ENCODE data around the gene SPATA33.
"Not testable (repeated sequence)": the region's sequence is repeated elsewhere in the genome, so short reads cannot be mapped to it uniquely, and the experiment has no call there.

The SPATA33 gene

GRCh38 chr16:89629827-89630610, 27.6 kb upstream of the SPATA33 start:
- no peak for DNase-seq (ENCODE audit: low read depth in 2 of 2)

- DNase-seq (ENCODE audit: low read depth in 2 of 2): no peak
These were observed 24.5 kb upstream of the SPATA33 start for GRCh38 chr16:89633064-89633631.

GRCh38 chr16:89634463-89635385, 22.9 kb upstream of the SPATA33 start:
- DNase-seq (ENCODE audit: low read depth in 2 of 2): not testable (repeated sequence)

DNA sequence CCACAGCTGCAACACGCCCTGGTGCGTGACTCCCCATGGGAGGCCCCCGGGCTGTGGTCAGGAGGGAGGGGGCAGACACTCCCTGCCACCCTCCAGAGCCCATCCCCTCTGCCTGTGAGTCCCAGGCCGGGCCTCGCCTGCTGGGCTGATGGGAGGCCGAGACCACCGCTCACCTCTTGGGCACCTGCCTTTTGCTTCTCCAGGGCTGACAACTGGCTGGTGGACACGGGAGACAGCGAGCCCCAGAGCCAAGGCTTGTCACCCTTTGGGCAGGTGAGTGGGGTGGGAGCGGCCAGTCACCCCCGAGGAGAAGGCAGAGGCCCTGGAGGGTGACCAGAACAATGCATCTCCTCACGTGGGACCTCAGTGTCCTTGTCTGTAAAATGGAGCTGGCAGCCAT, 21.0 kb upstream of the SPATA33 start:
- DNase-seq (ENCODE audit: low read depth in 2 of 2): no peak

DNA sequence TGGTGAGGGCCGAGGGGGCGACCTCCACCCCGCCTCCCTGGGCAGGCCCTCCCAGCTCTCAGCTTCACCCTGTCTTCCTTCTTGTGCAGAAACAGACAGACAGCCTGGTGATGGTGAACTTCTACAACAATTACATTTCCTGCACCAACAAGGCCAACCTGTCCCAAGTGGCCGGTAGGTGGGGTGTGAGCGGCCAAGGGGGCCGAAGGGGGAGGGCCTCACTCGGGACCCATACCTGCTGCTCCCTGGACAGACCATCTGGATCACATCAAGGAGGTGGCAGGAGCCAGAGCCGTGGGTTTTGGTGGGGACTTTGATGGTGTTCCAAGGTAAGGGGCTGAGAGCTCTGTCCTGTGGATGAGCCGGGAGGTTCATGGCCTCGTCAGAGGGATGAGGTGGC, 20.3 kb upstream of the SPATA33 start:
- DNase-seq (ENCODE audit: low read depth in 2 of 2): no peak

GRCh38 chr16:89638455-89638854, 19.2 kb upstream of the SPATA33 start:
- no peak for DNase-seq (ENCODE audit: low read depth in 2 of 2)

- no peak for DNase-seq (ENCODE audit: low read depth in 2 of 2)
These were observed 18.3 kb upstream of the SPATA33 start for GRCh38 chr16:89639385-89639784.

DNA sequence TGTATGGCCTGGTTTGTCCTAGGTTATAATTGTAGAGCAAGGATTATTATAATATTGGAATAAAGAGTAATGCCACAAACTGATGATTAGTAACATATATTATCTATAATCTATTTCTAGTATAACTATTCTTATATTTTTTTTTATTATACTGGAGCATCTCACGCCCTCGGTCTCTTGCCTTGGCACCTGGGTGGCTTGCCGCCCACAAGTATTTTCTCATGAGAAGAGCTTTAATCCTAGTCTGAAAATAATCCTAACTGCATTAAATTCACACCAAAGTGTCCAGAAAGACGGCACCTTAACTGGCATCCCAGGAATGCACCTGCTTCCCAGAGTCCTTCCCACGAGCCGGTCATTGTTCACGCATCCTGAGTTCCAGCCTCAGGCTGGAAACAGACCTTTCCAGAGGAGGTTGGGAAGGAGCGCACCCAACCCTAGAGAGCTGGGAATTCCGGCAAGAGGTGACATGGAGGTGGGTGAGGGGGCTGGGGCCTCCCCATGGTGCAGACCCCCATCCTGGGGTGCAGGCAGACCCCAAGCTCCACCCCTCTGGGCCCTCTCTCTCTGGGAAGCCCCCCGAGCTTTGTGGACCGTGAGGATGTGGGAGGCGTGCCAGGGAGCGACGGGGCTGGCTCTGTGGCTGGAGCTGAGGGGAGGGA, 16.0 kb upstream of the SPATA33 start:
- no peak for DNase-seq (ENCODE audit: low read depth in 2 of 2)

GRCh38 chr16:89642574-89642973, 15.1 kb upstream of the SPATA33 start:
- DNase-seq (ENCODE audit: low read depth in 2 of 2): no peak

GRCh38 chr16:89643769-89644300, 13.8 kb upstream of the SPATA33 start:
- no peak for DNase-seq (ENCODE audit: low read depth in 2 of 2)

DNA sequence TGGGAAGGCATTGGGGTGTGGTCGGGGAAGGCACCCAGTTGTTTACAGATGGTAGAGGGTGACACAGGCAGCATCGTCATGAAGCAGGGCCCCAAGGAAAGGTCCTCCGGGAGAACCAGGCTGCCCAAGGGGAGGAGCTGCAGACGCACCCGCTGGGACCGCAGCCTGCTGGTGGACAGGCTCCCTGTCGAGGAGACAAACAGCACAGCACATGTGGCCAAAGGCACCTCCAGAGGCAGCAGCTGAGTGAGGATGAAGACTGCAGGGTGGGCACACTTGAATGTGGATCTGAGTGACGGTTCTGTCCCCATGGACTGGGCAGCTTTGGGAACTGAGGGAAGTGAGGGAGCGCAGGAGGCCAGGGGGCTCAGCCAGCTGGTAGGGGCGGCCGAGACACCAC, 12.5 kb upstream of the SPATA33 start:
- no peak for DNase-seq (ENCODE audit: low read depth in 2 of 2)

DNA sequence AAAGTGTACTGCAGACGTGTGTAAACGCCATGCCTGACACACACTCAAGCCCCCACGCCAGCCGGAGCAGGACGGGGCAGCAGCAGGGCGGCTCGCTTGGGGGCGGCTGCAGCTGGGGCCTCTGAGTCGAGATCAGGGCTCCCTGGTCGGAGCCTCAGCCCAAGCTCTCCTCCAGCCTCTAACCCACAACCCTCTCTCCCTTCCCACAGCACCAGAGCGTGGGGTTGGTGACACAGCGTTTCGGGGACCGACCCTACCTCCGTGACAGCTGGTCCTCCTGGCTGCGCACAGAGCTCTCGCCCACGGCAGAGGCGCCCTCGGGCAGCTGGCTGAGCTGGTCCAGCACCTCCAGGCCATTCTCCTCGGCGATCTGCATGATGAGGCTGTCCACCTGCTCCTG, 11.4 kb upstream of the SPATA33 start:
- DNase-seq (ENCODE audit: low read depth in 2 of 2): no peak

- no peak for DNase-seq (ENCODE audit: low read depth in 2 of 2)
These were observed 10.7 kb upstream of the SPATA33 start for GRCh38 chr16:89646906-89647305.

DNA sequence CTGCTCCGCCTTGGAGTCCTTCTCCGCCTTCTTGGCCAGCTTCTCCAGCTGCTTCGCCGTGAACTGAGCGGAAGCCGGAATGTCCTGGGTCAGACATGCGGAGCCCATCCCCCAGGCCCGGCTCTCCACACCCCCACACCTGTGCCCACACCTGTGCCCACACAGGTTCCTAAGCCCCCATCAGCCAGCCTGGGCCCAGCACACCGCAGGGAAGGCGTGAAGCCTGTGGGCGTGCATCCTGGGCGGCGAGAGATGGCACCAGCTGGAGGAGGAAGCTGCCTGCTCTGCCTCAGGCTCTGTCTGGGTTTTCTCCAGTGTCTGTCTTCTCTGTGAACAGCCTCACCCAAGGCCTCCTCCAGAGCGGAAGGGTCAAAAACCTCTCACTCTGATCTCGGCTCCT, 6.1 kb upstream of the SPATA33 start:
- DNase-seq (ENCODE audit: low read depth in 2 of 2): no peak

DNA sequence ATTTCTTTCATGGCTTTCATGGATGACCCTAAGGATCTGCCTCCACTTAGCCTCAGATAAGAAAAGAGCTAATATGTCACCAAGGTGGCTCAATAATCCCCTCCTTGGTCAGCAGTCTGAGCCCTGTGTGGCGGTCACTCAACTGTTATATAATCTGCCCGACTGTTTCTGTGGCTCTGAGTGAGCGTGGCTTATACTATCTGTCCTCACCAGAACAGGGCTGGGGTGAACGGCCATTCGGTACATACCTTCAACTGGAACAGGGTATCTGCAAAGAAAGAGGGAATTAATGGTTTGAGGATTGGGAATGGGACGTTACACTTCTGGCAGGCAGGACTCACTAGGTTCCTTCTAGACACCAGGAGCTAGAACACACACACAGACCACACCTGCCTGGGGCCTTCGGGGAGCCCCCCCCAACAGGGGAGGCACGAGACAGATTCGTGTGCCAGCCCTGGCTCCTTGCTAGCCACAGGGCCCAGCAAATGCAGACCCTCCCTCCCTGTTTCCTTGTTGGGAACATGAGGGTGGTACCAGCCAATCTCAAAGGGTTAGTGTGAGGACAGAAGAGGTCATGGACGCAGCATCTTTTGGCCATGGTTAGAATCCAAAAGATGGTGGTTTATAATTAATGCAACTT, 3.9 kb upstream of the SPATA33 start:
- no peak for DNase-seq (ENCODE audit: low read depth in 2 of 2)

GRCh38 chr16:89655062-89655643, 2.5 kb upstream of the SPATA33 start:
- DNase-seq (ENCODE audit: low read depth in 2 of 2): no peak

GRCh38 chr16:89656435-89657121, 1.1 kb upstream of the SPATA33 start:
- no peak for DNase-seq (ENCODE audit: low read depth in 2 of 2)

GRCh38 chr16:89658221-89658879, 714 bp downstream of the SPATA33 start:
- no peak for DNase-seq (ENCODE audit: low read depth in 2 of 2)

- DNase-seq (ENCODE audit: low read depth in 2 of 2): no peak
These were observed 2.5 kb downstream of the SPATA33 start for GRCh38 chr16:89660146-89660545.

GRCh38 chr16:89661215-89661614, 3.6 kb downstream of the SPATA33 start:
- no peak for DNase-seq (ENCODE audit: low read depth in 2 of 2)
